GM19025 (cell line): ENCODE data around the gene CYRIA.

Source experiments
- ATAC-seq: cut with Tn5 transposase; IDR thresholded peaks from one replicate; pipeline ENCODE4 v1.9.1; 2021; ENCODE audit warnings: mild to moderate bottlenecking, low read depth, moderate library complexity; ENCODE audit not compliant: unreplicated experiment

CYRIA gene

DNA sequence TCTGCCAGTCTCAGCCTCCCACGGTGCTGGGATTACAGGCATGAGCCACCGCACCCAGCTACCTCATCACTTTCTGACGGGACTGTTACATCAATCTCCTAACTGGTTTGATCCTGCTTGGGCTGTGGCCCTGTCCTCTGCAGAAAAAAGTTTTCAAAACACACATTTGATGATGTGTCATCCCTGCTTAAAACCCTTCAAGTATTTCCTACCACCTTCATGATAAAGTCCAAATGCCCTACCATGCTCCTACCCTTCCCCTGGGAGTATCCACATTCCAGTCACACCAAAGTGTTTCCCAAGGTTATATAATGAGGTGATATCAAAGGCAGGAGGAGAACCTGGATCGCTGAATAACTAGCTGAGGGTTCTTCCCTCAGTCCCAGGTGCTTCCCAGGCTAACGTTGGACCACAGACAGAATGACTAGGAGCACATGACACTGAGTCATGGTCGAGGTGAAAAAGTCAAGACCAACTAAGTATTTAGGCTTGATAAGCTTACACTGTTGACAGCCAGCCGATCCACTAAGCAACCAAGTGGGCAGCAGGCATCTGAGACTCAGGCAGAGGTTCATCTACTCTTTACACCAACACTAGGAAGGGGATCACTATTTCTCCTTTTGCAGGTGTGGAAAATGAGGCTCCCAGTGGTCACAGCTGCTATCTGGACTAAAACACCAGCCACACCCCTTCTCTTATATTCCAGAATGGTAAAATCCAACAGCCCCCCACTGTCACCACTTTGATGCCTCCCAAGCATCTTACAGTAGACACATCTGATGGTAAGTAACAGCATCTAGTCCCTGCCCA, 31.8 kb downstream of the CYRIA start:
- ATAC-seq = no peak

DNA sequence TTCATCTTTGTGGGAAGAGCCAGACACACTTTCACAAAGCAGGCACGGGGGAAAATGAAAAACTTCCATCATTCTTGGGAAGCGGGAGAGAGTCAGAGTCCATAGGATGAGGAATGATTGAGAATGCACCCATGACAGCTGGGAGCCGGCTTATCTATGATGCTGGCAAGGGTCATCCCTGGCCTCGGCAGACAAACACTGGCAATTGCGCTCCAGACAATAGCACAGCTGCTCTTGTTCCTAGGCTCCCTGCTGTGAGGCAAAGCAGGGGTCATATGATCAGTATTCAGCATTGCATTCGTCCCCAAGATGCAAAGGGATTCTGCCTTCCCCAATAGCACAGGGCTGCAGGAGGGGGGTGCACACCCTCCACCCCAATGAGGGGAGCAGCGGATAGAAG, 33.0 kb downstream of the CYRIA start:
- no peak for ATAC-seq

DNA sequence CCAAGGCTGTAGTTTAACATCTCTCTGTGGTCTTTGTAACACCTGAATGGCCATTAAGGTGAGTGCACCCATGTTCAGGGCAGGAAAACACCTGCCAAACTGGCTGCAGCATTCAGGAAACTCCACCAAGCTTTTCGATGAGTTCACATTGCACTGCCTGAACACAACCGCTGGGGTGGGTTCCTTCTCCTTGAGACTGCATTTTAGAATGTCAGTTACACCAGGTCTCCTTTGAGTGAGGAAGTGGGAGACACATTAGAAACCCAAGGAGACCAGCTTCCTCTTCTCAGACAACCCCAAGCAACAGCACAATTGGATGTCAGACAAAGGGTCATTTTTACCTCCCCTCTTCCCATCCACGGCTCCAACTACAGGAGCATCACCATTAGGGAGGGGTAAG, 35.2 kb downstream of the CYRIA start:
- ATAC-seq = no peak

DNA sequence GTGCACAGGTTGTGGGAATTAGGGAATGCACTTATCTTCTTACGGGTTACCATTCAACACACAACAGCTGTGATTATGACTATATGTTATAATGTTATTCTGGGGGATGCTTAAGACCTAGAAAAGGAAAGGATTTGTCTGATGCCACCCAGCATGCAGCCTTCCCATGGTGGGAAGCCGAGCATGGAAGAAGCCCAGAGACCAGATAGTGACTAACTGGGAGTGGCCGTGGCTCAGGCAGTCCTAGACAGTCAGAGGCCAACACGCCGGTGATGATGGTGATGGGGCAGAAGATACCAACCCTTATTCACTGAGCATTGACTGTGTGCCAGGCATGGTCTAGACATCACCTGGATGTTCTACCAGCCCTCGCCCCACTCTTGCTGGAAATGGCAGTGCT, 35.9 kb downstream of the CYRIA start:
- no peak for ATAC-seq

DNA sequence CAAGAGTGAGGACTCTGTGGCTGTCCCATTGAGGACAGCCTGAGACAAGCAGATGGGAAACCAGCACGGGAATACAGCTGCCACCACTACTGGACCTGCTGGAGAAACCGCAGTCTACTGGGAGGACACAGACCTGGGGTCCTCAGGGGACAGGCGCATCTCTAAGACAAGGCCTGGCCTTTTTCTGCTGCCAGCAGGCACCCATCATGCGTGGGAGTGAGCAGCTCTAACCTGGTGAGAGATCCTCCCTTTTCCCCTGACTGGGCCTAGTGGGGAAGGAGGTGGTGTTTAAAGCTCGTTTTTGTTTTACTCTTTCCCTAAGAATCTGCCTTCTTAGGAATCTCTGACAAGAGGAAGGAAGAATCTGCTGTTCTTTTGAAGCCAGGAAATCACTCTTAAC, 36.6 kb downstream of the CYRIA start:
- ATAC-seq = no peak

DNA sequence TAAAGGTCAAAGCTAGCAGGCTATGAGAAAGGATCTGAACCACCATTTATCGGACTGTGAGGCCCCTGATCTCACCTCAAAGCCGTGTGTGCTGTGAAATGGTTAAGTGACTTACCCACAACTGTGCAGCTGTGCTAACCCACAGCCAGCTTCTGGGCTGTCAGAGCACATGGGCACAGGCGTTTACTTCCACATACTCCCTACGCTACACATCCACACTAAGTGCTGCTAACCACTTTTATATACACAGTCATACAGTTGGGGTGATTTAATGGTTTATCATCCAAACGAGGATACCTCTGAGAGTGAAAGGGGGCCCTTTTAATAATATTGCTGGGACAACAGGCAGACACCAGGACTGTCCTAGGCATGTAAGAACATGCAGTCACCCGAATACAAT, 37.3 kb downstream of the CYRIA start:
- ATAC-seq = no peak

DNA sequence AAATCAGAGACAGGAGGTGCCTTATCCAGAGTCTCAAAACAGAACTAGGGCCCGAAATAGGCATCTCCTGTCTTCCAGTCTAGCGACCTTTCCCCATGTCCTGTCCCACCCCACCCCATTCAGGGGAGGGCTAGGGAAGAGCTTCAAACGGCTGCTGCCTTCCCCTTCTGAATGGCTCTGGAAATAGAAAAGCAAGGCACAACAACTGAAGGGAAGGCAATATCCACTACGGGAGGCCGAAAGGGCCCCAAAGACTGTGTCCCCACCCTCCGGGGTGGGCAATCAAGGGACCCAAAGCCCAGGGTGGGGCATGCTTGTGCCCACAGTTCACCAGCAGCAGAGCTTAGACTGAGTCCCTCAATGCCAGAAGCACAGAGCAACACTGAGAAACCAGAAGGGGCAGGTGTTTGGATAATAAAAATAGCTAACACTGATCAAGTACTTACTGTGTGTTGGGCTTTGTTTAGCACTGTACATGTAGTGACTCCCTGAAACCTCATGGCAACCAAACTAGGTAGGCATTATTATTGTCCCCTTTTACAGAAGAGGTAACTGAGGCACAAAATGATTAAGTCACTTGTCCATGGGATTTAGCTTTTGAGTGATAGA, 38.5 kb downstream of the CYRIA start:
- ATAC-seq = no peak

DNA sequence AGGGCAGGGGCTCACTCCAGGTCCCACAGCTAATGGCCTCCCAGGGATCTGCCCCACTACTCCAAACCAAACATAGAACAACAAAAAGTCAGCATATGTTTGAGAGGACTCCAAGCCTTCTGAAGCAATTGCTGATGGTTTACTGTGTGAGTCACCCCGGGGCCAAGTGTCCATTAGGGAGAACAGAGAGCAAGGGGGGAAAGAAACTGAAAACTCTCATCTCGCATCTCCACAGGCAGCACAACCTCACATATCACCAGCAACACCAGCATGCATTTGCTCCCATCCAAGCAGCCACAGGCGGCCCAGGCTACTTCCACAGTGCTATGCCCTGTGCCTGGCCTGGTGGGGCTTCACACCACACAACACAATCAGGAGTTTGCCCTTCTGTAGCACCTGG, 39.1 kb downstream of the CYRIA start:
- ATAC-seq = no peak

DNA sequence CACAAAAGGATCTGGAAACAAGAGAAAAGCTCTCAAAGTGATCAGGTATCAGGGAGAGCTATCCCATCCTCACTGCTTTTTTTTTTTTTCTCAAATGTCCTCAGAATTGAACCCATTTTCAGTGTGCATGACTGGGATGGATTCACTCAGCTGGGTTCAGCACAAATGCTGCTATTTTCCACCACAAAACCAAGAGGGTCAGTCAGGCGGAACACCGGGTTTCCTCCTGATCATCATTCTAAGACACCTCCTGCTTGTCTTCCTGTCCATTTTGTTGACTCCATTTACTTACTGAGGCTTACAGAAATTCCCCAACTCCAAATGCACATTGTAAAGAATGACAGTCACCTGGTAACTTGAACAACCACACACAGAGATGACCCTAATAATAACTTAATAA, 39.9 kb downstream of the CYRIA start:
- no peak for ATAC-seq

DNA sequence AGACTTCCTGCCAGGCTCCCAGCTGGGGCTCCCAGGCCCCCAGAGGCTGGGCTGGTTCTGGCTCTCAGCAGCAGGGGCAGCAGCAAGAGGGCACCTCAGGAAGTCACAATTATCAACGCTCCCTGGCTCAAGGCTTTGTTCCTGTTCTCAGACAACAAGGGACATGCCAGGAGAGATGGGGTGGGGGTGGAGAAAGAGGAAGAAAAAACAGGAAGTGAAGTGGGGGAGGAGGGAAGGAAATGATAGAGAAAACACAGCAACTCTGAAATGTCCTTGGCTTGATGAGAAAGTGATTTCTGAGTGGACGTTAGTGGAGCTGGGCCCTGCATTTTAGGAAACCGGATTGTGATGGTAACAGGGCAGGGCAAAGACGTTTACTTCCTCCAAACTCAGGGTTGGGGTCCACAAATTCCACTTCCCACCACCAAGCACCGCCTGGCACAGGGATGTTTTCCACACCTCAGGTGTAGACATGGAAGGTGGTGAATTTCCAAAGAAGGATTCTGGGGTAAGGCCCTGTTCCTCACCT, 40.4 kb downstream of the CYRIA start:
- no peak for ATAC-seq

DNA sequence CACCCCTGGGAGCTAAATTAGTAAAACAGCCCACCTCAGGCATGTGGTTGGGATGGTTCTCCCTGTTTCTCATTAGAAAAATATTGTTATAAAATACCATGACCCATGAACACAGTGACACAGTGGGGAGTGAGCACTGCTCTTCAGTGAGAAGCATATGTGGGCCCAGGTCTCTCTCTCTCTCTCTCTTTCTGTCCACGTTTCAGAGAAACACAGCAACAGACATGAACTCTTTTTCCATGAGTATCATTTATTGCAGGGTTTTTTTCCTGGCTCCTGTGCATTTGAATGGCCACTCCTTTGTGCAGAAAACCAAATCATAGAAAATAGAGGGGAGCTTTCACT, 41.2 kb downstream of the CYRIA start:
- ATAC-seq = no peak

DNA sequence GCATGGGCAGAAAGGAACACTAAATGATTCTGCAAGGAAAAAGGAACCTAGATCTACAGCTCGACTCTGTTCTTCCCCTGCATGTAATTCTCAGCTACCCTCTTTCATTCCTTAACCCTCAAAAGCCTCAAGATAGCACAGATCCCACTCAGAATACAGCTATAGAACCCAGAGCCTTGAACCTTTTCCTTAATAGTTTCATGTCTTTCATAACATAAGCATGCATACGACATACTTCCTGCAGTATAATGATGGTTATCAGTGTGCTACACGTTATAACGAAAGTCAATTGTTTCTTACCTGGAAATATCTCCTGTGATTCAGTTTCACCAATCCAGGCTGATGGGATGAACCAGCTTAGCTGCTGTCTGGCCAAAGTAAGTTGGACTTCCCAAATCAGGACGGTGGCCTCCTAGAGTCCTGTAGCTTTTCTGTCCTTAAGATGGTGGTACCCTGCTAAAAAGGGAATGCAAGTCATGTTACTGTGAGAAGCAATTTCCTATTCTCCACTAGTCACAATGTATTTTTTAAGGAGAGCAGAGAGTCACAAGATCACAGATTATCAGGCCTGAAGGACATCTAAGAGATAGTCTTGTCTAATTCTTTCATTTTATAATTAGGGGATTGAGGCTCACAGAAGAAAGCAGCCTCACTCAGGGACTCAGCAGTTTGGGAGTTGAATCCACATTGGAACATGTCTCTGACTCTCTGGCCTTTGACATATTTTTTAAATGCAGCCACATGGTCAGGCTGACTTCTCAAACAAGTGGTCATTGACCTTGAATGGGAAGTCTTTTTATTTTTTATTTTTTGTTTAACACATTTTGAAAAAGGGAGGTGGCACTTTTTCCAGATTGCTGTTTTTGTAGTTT, 41.8 kb downstream of the CYRIA start:
- no peak for ATAC-seq

DNA sequence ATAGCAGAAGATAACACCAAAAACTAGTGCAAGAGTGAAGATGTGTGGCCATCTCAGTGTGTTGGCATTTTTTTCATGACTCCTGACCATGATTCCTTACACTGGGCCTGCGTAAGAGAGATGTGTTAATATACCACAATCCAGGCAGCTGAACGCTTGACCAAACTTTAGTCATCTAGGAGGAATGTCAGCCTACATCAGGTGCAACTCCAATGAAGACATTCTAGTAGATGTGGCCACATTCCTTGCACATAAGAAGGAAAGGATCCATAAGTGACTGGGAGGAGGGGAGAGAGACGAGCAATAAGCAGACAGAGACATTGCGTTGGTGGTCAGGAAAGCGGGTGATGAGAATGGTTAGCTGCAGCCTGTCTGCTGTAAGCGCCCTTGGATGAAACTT, 42.6 kb downstream of the CYRIA start:
- ATAC-seq = no peak

DNA sequence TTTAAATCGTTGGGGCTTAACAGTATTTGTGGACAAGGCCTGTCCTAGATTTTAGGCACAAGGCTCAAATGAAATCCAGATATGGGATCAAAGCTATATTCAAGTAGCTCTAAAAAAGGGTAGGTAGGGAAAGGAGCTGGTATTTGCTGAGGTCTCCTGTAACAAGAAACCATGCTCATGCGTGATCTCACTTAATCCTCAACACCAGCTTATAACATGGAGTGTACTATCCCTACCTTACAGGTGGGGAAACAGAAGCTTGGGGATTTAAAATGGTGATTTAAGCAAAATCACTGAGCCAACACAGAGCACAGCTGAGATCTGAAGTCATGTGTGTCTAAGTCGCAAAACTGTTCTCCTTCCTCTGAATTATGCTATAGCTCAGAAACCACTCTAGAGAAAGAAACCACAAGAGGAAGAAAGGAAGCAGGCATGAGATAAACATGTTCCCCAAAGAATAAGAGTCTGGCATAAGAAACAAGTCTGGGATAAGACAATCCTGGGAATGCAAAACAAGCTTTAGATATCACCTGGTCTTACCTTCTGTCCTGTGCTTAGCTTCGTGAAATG, 43.1 kb downstream of the CYRIA start:
- ATAC-seq = no peak

DNA sequence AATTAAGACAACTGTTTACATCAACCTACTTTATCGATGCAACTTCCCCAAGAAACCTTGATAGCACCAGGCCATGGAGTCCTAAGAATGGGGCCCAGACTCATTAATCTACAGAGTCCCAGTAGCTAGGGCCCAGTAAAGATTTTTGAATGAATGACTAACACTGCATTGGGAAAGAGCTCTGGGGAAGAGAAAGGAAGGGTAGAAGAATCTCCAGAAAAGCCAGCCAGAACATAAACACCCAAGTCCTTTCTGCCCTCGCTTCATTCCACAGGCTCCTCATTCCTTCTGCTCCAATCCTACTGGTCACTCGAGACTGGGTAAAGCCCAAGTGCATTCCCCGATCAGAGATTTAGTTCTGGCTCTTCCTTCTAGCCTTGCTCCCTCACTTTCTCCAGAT, 44.3 kb downstream of the CYRIA start:
- no peak for ATAC-seq

DNA sequence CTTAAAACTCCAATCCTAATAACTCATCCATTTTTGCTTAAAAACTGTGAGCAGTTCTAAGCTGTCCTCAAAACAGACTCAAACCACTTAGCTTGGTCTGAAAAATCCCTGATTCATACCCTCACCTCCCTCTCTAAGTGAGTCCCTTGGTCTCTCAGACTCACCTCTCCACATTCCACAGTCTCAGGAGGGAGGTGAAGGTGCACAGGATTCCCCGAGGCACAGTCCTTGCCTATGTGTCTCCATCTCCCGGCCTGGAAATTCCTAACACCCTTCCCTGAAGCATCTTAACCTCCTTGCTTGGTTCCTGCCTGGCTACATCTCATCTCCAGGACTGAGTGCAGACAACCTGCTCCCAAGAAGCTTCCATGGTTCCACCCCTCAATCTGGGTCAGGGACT, 45.0 kb downstream of the CYRIA start:
- no peak for ATAC-seq

DNA sequence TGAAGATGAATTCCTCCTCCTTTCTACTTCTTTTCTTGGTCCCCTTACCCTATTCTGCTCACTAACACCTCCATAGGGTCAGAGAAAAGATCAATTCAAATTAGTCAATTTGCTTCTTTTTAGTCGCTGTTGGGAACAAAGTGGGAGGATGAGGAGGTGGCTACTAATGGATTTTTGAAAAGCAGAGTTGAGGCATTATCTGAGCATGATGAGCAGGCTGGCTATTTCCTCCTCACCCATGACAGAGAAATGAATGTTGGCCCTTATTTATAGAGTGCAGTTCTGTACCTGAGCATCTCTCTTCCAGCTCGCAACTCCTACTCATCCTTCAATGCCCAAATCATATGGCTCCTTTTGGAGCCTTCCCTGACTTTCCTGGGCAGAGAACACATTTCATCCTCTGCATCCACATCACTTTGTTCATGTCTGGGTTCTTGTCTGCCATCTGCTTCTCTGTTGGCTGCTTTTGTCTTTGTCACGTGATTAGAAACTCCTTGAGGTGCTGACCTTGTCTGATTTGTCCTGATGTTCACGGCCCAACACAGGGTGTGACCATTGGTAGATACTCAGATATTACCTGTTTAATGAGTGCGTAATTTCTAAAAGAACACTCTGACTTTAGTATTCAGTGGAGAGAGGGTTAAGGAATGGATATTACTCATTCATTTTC, 45.9 kb downstream of the CYRIA start:
- no peak for ATAC-seq

DNA sequence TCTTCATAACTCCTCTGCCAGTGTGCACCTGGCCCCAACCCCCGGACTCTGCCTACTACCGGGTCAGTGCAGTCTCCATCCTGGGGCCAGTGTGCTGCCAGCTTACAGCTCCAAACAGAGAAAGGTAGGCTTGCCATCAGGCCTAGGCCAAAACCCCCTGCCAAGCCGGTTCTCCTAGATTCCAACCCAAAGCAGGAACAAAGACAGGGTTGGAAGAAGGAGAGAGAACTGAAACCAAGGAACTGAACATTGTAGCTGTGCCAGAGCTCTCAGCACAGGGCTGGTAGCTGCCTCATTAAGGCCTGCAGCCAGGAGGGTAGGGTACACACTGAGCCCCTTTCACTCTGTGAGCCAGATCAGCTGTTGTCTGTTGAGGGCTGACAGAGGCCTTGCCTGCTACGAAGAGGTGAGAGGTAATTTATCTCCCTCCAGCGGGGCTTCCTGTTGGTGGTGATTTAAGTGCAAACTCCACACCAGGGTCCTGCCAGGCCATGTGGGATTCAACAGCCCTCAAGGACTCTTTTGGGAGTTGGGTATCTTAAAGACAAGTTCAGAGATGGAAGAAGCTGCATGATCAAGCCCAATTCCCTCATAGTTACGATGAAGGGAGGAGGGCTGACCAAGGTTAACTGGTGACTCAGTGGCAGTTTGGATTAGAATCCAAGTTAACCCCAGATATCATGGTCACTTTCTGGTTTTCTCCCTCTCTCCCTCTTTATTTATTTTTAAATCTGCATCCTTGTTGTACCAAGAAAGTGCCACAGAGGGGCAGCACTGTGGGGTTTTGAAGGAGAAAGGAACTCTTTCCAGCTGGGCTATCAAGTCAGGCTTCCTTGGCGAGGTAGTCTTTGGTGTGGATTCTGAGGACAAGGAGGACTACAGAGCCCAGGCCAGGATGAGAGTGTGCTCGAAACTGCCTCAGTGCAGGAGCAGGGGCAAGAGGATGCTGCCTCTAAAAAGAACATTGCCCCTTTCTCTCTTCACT, 48.1 kb downstream of the CYRIA start:
- no peak for ATAC-seq
